HEK293 (cell line): ENCODE data around the gene THSD7B.
"Not testable (repeated sequence)": the region's sequence is repeated elsewhere in the genome, so short reads cannot be mapped to it uniquely, and the experiment has no call there.

Experiments
- CTCF ChIA-PET: fragments of 350-600 bp; formaldehyde crosslinking; extraction: SDS; loops from one replicate; lab custom pipeline; 2021; ENCODE audit warnings: antibody characterized with exemption; lab: Yijun Ruan, JAX
- POLR2A ChIA-PET: fragments of 300-600 bp; formaldehyde crosslinking; extraction: SDS; loops from one replicate; lab custom pipeline; 2020; ENCODE audit warnings: antibody characterized with exemption, inconsistent platforms; lab: Yijun Ruan, JAX
- H3K27ac ChIP-seq: fragments of 200-500 bp; sonication (Bioruptor generic); 2 replicates; pipeline ENCODE4 v1.5.1; 2014; ENCODE audit warnings: low read depth, low read length, control low read depth, inconsistent platforms; ENCODE audit errors: extremely low read depth
- H3K36me3 ChIP-seq, 2 experiments: fragments of 200-500 bp in 1 of 2; sonication (Bioruptor generic) in 1 of 2; 1 replicate in 1 of 2; 2 replicates in 1 of 2; pipeline ENCODE4 v1.5.1; 2014 to 2017; ENCODE audit warnings: inconsistent platforms in 2 of 2, low read length in 2 of 2; ENCODE audit not compliant: control insufficient read depth in 2 of 2, insufficient read depth in 1 of 2
- H3K4me1 ChIP-seq: fragments of 200-500 bp; sonication (Bioruptor generic); 2 replicates; pipeline ENCODE4 v1.5.1; 2014; ENCODE audit warnings: mild to moderate bottlenecking, low read length, inconsistent platforms; ENCODE audit not compliant: control insufficient read depth, insufficient read depth
- H3K4me3 ChIP-seq: 2 replicates; pipeline ENCODE4 v1.5.1; 2011; ENCODE audit warnings: low read depth, mild to moderate bottlenecking, control low read depth, low read length, moderate library complexity
- H3K9me3 ChIP-seq: fragments of 200-500 bp; sonication (Bioruptor generic); 2 replicates; pipeline ENCODE4 v1.5.1; 2014; ENCODE audit warnings: low read depth, low read length, inconsistent platforms; ENCODE audit not compliant: control insufficient read depth, insufficient read depth
- IKZF3 ChIP-seq: fragments of 450-650 bp; IDR thresholded peaks from 2 replicates; pipeline ENCODE4 v1.5.0; 2018; ENCODE audit warnings: missing biosample characterization, mild to moderate bottlenecking, missing genetic modification characterization, moderate library complexity
- KLF8 ChIP-seq: fragments of 450-650 bp; formaldehyde crosslinking; IDR thresholded peaks from 2 replicates; pipeline ENCODE4 v1.5.1; 2016; ENCODE audit warnings: missing biosample characterization, missing genetic modification characterization
- KLF9 ChIP-seq: fragments of 450-650 bp; formaldehyde crosslinking; IDR thresholded peaks from 2 replicates; pipeline ENCODE4 v1.5.1; 2016; ENCODE audit warnings: missing biosample characterization, missing genetic modification characterization, low read depth
- SALL2 ChIP-seq: fragments of 450-650 bp; formaldehyde crosslinking; IDR thresholded peaks from 2 replicates; pipeline ENCODE4 v1.5.0; 2017; ENCODE audit warnings: missing biosample characterization, mild to moderate bottlenecking, missing genetic modification characterization, borderline replicate concordance
- SCRT2 ChIP-seq: fragments of 450-650 bp; formaldehyde crosslinking; IDR thresholded peaks from 2 replicates; pipeline ENCODE4 v1.5.1; 2016; ENCODE audit warnings: missing biosample characterization, missing genetic modification characterization
- SP7 ChIP-seq: fragments of 450-650 bp; formaldehyde crosslinking; IDR thresholded peaks from 2 replicates; pipeline ENCODE4 v1.5.1; 2016; ENCODE audit warnings: missing biosample characterization, missing genetic modification characterization
- ZBTB17 ChIP-seq: fragments of 450-650 bp; formaldehyde crosslinking; IDR thresholded peaks from 2 replicates; pipeline ENCODE4 v1.5.1; 2016; ENCODE audit warnings: missing biosample characterization, missing genetic modification characterization
- ZBTB44 ChIP-seq: fragments of 450-650 bp; IDR thresholded peaks from 2 replicates; pipeline ENCODE4 v1.5.1; 2018; ENCODE audit warnings: missing biosample characterization, mild to moderate bottlenecking, missing genetic modification characterization
- ZBTB48 ChIP-seq: fragments of 450-650 bp; formaldehyde crosslinking; IDR thresholded peaks from 2 replicates; pipeline ENCODE4 v1.5.1; 2016; ENCODE audit warnings: missing biosample characterization, missing genetic modification characterization
- ZFP3 ChIP-seq: fragments of 450-650 bp; formaldehyde crosslinking; IDR thresholded peaks from 2 replicates; pipeline ENCODE4 v1.5.1; 2016; ENCODE audit warnings: low read depth, missing biosample characterization, missing genetic modification characterization
- ZFP41 ChIP-seq: fragments of 450-650 bp; formaldehyde crosslinking; IDR thresholded peaks from 2 replicates; pipeline ENCODE4 v1.5.1; 2016; ENCODE audit warnings: missing biosample characterization, missing genetic modification characterization, borderline replicate concordance
- ZIC2 ChIP-seq: fragments of 450-650 bp; formaldehyde crosslinking; IDR thresholded peaks from 2 replicates; pipeline ENCODE4 v1.5.1; 2016; ENCODE audit warnings: missing biosample characterization, missing genetic modification characterization
- ZNF138 ChIP-seq: fragments of 450-650 bp; formaldehyde crosslinking; IDR thresholded peaks from 2 replicates; pipeline ENCODE4 v1.5.1; 2016; ENCODE audit warnings: missing biosample characterization, missing genetic modification characterization, borderline replicate concordance
- ZNF16 ChIP-seq: fragments of 450-650 bp; formaldehyde crosslinking; IDR thresholded peaks from 2 replicates; pipeline ENCODE4 v1.5.1; 2016; ENCODE audit warnings: low read depth, missing biosample characterization, missing genetic modification characterization
- ZNF19 ChIP-seq: fragments of 450-650 bp; formaldehyde crosslinking; IDR thresholded peaks from 2 replicates; pipeline ENCODE4; 2016; ENCODE audit warnings: missing biosample characterization, missing genetic modification characterization, low read depth
- ZNF202 ChIP-seq: fragments of 450-650 bp; formaldehyde crosslinking; IDR thresholded peaks from 2 replicates; pipeline ENCODE4 v1.5.1; 2016; ENCODE audit warnings: missing biosample characterization, missing genetic modification characterization, borderline replicate concordance
- ZNF292 ChIP-seq: fragments of 450-650 bp; formaldehyde crosslinking; IDR thresholded peaks from 2 replicates; pipeline ENCODE4 v1.5.1; 2016; ENCODE audit warnings: low read depth, missing biosample characterization, missing genetic modification characterization, borderline replicate concordance
- ZNF335 ChIP-seq: fragments of 450-650 bp; formaldehyde crosslinking; conservative IDR thresholded peaks from 2 replicates; pipeline ENCODE4 v1.5.1; 2016; ENCODE audit warnings: missing biosample characterization, missing genetic modification characterization
- ZNF449 ChIP-seq: fragments of 450-650 bp; formaldehyde crosslinking; IDR thresholded peaks from 2 replicates; pipeline ENCODE4 v1.5.1; 2017; ENCODE audit warnings: missing biosample characterization, mild to moderate bottlenecking, missing genetic modification characterization, moderate library complexity
- ZNF473 ChIP-seq: fragments of 450-650 bp; formaldehyde crosslinking; IDR thresholded peaks from 2 replicates; pipeline ENCODE4 v1.5.1; 2017; ENCODE audit warnings: missing biosample characterization, missing genetic modification characterization
- ZNF529 ChIP-seq: fragments of 450-650 bp; formaldehyde crosslinking; IDR thresholded peaks from 2 replicates; pipeline ENCODE4 v1.5.1; 2017; ENCODE audit warnings: missing genetic modification characterization, missing biosample characterization; ENCODE audit not compliant: insufficient replicate concordance
- ZNF571 ChIP-seq: fragments of 450-650 bp; formaldehyde crosslinking; IDR thresholded peaks from 2 replicates; pipeline ENCODE4 v1.5.0; 2017; ENCODE audit warnings: missing biosample characterization, missing genetic modification characterization
- ZNF623 ChIP-seq: fragments of 450-650 bp; formaldehyde crosslinking; IDR thresholded peaks from 2 replicates; pipeline ENCODE4 v1.5.1; 2016; ENCODE audit warnings: missing biosample characterization, missing genetic modification characterization
- ZNF777 ChIP-seq: fragments of 450-650 bp; formaldehyde crosslinking; IDR thresholded peaks from 2 replicates; pipeline ENCODE4 v1.5.1; 2017; ENCODE audit warnings: missing biosample characterization, missing genetic modification characterization, borderline replicate concordance
- ZNF837 ChIP-seq: fragments of 450-650 bp; formaldehyde crosslinking; IDR thresholded peaks from 2 replicates; pipeline ENCODE4 v1.5.1; 2016; ENCODE audit warnings: missing biosample characterization, missing genetic modification characterization
- ZSCAN30 ChIP-seq: fragments of 450-650 bp; IDR thresholded peaks from 2 replicates; pipeline ENCODE4 v1.5.1; 2018; ENCODE audit warnings: missing biosample characterization, mild to moderate bottlenecking, missing genetic modification characterization, moderate library complexity

Gene THSD7B

DNA sequence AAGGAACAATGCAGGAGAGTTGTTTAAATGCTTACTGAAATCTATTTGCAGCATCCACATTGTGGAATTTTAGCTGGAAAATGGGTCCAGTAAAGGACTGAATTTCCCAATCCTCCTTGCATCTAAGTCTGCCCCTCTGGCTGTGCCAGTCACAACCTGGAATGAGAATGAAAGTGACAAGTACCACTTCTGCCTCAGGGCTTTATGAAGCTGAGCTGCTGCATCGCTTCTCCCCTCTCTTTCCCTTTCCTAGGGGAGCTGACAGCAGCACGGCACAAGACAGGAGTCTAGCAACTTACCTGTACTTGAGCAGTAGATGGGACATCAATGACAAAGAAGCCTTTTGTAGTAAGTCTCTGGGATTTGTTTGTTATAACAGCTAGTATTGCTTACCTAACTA, 27.3 kb upstream of the THSD7B start (continued):
- no peak for TF ChIP-seq ZNF138 (tag by site-specific recombination)
- no peak for TF ChIP-seq ZNF529 (tag by site-specific recombination)
- TF ChIP-seq, all 188 proteins: peak for 0

GRCh38 chr2:136741471-136741870, 23.9 kb upstream of the THSD7B start:
- Histone ChIP-seq H3K4me1 (no peaks in the 10 kb centered on the region), H3K9me3 (no peaks in the 10 kb centered on the region), H3K4me3 (no peak overlapping the region), H3K27ac (no peak overlapping the region), H3K36me3 (no peaks in the 10 kb centered on the region)
- POLR2A ChIA-PET: no interaction called here
- TF ChIP-seq ZBTB44: no peak
- TF ChIP-seq KLF9: no peak
- no peak for TF ChIP-seq SALL2
- no peak for TF ChIP-seq ZFP3 (tag by site-specific recombination)
- TF ChIP-seq ZBTB17 (tag by site-specific recombination): no peak
- TF ChIP-seq ZNF449: no peak
- CTCF ChIA-PET: no interaction called here

- H3K4me3 ChIP-seq: no peak overlapping the region
- no peaks in the 10 kb centered on the region for H3K36me3 ChIP-seq
- H3K27ac ChIP-seq: no peak overlapping the region
- H3K4me1 ChIP-seq: no peaks in the 10 kb centered on the region
- CTCF ChIA-PET: no interaction called here
- POLR2A ChIA-PET: no interaction called here
- TF ChIP-seq ZNF473 (tag by site-specific recombination) (no peak), ZNF837 (tag by site-specific recombination) (no peak), ZNF16 (tag by site-specific recombination) (no peak), ZNF777 (tag by site-specific recombination) (no peak), ZFP41 (tag by site-specific recombination) (no peak), ZBTB48 (tag by site-specific recombination) (no peak), ZNF571 (no peak), ZNF335 (tag by site-specific recombination) (no peak), ZNF138 (tag by site-specific recombination) (no peak), ZNF292 (tag by site-specific recombination) (no peak), ZSCAN30 (tag by site-specific recombination) (no peak)
- no peaks in the 10 kb centered on the region for H3K9me3 ChIP-seq
These were observed 15.3 kb upstream of the THSD7B start for GRCh38 chr2:136750065-136750464.

GRCh38 chr2:136751406-136751805, 13.9 kb upstream of the THSD7B start:
- POLR2A ChIA-PET: no interaction called here
- TF ChIP-seq ZNF623 (tag by site-specific recombination): no peak
- TF ChIP-seq ZNF19 (tag by site-specific recombination): no peak
- no peak for TF ChIP-seq ZNF202
- TF ChIP-seq SCRT2 (tag by site-specific recombination): no peak
- no peak for TF ChIP-seq ZIC2 (tag by site-specific recombination)
- no peak for TF ChIP-seq IKZF3 (tag by site-specific recombination)
- no peak for TF ChIP-seq SP7 (tag by site-specific recombination)
- TF ChIP-seq KLF8 (tag by site-specific recombination): no peak
- CTCF ChIA-PET: interaction anchor here (1.0 kb wide), 1 partner anchor 15 kb away, joined by 3 read pairs; no protein-coding TSS in a partner anchor
- H3K4me1 ChIP-seq: no peaks in the 10 kb centered on the region
- no peak overlapping the region for H3K4me3 ChIP-seq
- H3K9me3 ChIP-seq: no peaks in the 10 kb centered on the region
- H3K36me3 ChIP-seq: no peaks in the 10 kb centered on the region
- no peak overlapping the region for H3K27ac ChIP-seq

DNA sequence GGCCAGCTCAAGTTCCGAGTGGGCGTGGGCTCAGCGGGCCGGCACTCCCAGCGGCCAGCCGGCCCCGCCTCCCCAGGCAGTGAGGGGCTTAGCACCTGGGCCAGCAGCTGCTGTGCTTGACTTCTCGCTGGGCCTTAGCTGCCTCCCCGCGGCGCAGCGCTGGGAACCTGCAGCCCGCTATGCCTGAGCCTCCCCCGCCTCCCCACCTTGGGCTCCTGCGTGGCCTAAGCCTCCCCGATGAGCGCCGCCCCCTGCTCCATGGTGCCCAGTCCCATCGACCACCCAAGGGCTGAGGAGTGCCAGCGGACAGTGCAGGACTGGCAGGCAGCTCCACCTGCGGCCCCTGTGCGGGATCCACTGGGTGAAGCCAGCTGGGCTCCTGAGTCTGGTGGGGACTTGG, 6.8 kb upstream of the THSD7B start:
- POLR2A ChIA-PET, H3K9me3 ChIP-seq, H3K27ac ChIP-seq, H3K36me3 ChIP-seq, H3K4me1 ChIP-seq, H3K4me3 ChIP-seq, CTCF ChIA-PET: not testable (repeated sequence)
